ENCODE data around the gene RHOV.
A peak's percentile ranks its signal among the peaks of the same experiment; 100 is the strongest.

RHOV gene

GRCh38 chr15:40873694-40874561, at the start of gene RHOV:
TSS of gene RHOV (minus strand) at chr15:40874234. CDS start at chr15:40874139, 95 bp downstream.
- DNase-seq: no peak

- no peak for DNase-seq
Observed at GRCh38 chr15:40923551-40923950, 49.5 kb upstream of the RHOV start.

- DNase-seq: no peak
Observed at GRCh38 chr15:40922608-40923005, 48.6 kb upstream of the RHOV start.

- DNase-seq: no peak
Observed at GRCh38 chr15:40921949-40922607, 48.0 kb upstream of the RHOV start.

GRCh38 chr15:40918799-40919392, 44.9 kb upstream of the RHOV start:
- no peak for DNase-seq

- DNase-seq: no peak
Observed at GRCh38 chr15:40918146-40918798, 44.2 kb upstream of the RHOV start.

GRCh38 chr15:40917585-40917984, 43.6 kb upstream of the RHOV start:
- no peak for DNase-seq

- no peak for DNase-seq
Observed at GRCh38 chr15:40915679-40916078, 41.6 kb upstream of the RHOV start.

GRCh38 chr15:40915116-40915661, 41.2 kb upstream of the RHOV start:
- no peak for DNase-seq

GRCh38 chr15:40914486-40914885, 40.5 kb upstream of the RHOV start:
- DNase-seq: no peak

- DNase-seq: no peak
Observed at GRCh38 chr15:40914013-40914412, 40.0 kb upstream of the RHOV start.

- no peak for DNase-seq
Observed at GRCh38 chr15:40912478-40912877, 38.4 kb upstream of the RHOV start.

- DNase-seq: no peak
Observed at GRCh38 chr15:40911693-40912092, 37.7 kb upstream of the RHOV start.

- DNase-seq: no peak
Observed at GRCh38 chr15:40911141-40911540, 37.1 kb upstream of the RHOV start.

GRCh38 chr15:40909662-40910630, 35.9 kb upstream of the RHOV start:
- DNase-seq: no peak

- DNase-seq: no peak
Observed at GRCh38 chr15:40908095-40908494, 34.1 kb upstream of the RHOV start.

GRCh38 chr15:40906991-40907802, 33.2 kb upstream of the RHOV start:
- no peak for DNase-seq

- peak; percentile 89 for DNase-seq
Observed at GRCh38 chr15:40906091-40906990, 32.3 kb upstream of the RHOV start.

GRCh38 chr15:40904552-40905201, 30.6 kb upstream of the RHOV start:
- no peak for DNase-seq

Measured in amniotic stem cell (primary cell).